ENCODE data around the gene DYSF.
A peak's percentile ranks its signal among the peaks of the same experiment; 100 is the strongest.

Gene DYSF

GRCh38 chr2:71507476-71507875, 54.1 kb downstream of the DYSF start:
- Histone ChIP-seq H3K4me1 (ENCODE audit: low read length) (no peaks in the 10 kb centered on the region), H3K9me3 (replicated peaks; ENCODE audit: insufficient read depth, low read length) (no peaks in the 10 kb centered on the region), H3K4me3 (ENCODE audit: low read length) (no peak overlapping the region), H3K9me2 (replicated peaks; ENCODE audit: insufficient read depth, low read length) (no peaks in the 10 kb centered on the region), H3K27ac (ENCODE audit: low read length) (no peak overlapping the region), H3K27me3 (replicated peaks; ENCODE audit: insufficient read depth, low read length) (no peaks in the 10 kb centered on the region), H3K79me2 (ENCODE audit: low read length) (no peaks in the 10 kb centered on the region), H3K4me2 (ENCODE audit: low read depth, low read length) (no peak overlapping the region), H2AFZ (ENCODE audit: low read length) (no peak overlapping the region), H3K9ac (ENCODE audit: low read length) (no peak overlapping the region), H4K20me1 (ENCODE audit: insufficient read depth, low read length) (no peaks in the 10 kb centered on the region), H3F3A (ENCODE audit: insufficient read depth, low read length) (no peaks in the 10 kb centered on the region), H3K36me3 (replicated peaks; ENCODE audit: insufficient read depth, low read length) (no peaks in the 10 kb centered on the region)
- TF ChIP-seq CTCF (IDR thresholded peaks at IDR 0.05; ENCODE audit: low read length) (no peak), EZH2phosphoT487 (IDR thresholded peaks at IDR 0.05; ENCODE audit: low read length) (no peak)
- no peak for DNase-seq

- Histone ChIP-seq H3K4me1 (ENCODE audit: low read length) (no peaks in the 10 kb centered on the region), H3K4me3 (ENCODE audit: low read length) (no peak overlapping the region), H3K4me2 (ENCODE audit: low read depth, low read length) (no peak overlapping the region), H3K9me3 (replicated peaks; ENCODE audit: insufficient read depth, low read length) (no peaks in the 10 kb centered on the region), H3K9me2 (replicated peaks; ENCODE audit: insufficient read depth, low read length) (no peaks in the 10 kb centered on the region), H3K79me2 (ENCODE audit: low read length) (no peaks in the 10 kb centered on the region), H4K20me1 (ENCODE audit: insufficient read depth, low read length) (no peaks in the 10 kb centered on the region), H3F3A (ENCODE audit: insufficient read depth, low read length) (no peaks in the 10 kb centered on the region), H2AFZ (ENCODE audit: low read length) (no peak overlapping the region), H3K9ac (ENCODE audit: low read length) (no peak overlapping the region), H3K27me3 (replicated peaks; ENCODE audit: insufficient read depth, low read length) (no peaks in the 10 kb centered on the region), H3K36me3 (replicated peaks; ENCODE audit: insufficient read depth, low read length) (no peaks in the 10 kb centered on the region), H3K27ac (ENCODE audit: low read length) (no peak overlapping the region)
- peak; percentile 45 for DNase-seq
- peak; percentile 89 for TF ChIP-seq CTCF (IDR thresholded peaks at IDR 0.05; ENCODE audit: low read length)
- no peak for TF ChIP-seq EZH2 (optimal IDR thresholded peaks at IDR 0.05; ENCODE audit: low read depth, low read length)
- no peak for TF ChIP-seq EZH2phosphoT487 (IDR thresholded peaks at IDR 0.05; ENCODE audit: low read length)
These were observed 56.9 kb downstream of the DYSF start for GRCh38 chr2:71510196-71510807.

- Histone ChIP-seq H3K36me3 (replicated peaks; ENCODE audit: insufficient read depth, low read length) (no peaks in the 10 kb centered on the region), H3K79me2 (ENCODE audit: low read length) (no peaks in the 10 kb centered on the region), H3K4me2 (ENCODE audit: low read depth, low read length) (no peak overlapping the region), H3K27ac (ENCODE audit: low read length) (no peak overlapping the region), H2AFZ (ENCODE audit: low read length) (no peak overlapping the region), H3K27me3 (replicated peaks; ENCODE audit: insufficient read depth, low read length) (no peaks in the 10 kb centered on the region), H4K20me1 (ENCODE audit: insufficient read depth, low read length) (no peaks in the 10 kb centered on the region), H3K9me3 (replicated peaks; ENCODE audit: insufficient read depth, low read length) (no peaks in the 10 kb centered on the region), H3K4me1 (ENCODE audit: low read length) (no peaks in the 10 kb centered on the region), H3K9ac (ENCODE audit: low read length) (no peak overlapping the region), H3K9me2 (replicated peaks; ENCODE audit: insufficient read depth, low read length) (no peaks in the 10 kb centered on the region), H3K4me3 (ENCODE audit: low read length) (no peak overlapping the region), H3F3A (ENCODE audit: insufficient read depth, low read length) (no peaks in the 10 kb centered on the region)
- TF ChIP-seq EZH2 (optimal IDR thresholded peaks at IDR 0.05; ENCODE audit: low read depth, low read length) (no peak), CTCF (IDR thresholded peaks at IDR 0.05; ENCODE audit: low read length) (no peak), EZH2phosphoT487 (IDR thresholded peaks at IDR 0.05; ENCODE audit: low read length) (no peak)
- DNase-seq = no peak
These were observed 57.6 kb downstream of the DYSF start for GRCh38 chr2:71510938-71511337.
